HCT116 (cell line): ENCODE measurements around the gene PAX5.

Experiments used
- ATF3 ChIP-seq: IDR thresholded peaks from 2 replicates; pipeline ENCODE4 v1.6.1; 2012
- CBX3 ChIP-seq: IDR thresholded peaks from 2 replicates; pipeline ENCODE4 v1.6.1; 2012; ENCODE audit warnings: low read depth
- EZH2 ChIP-seq: fragments of 200-600 bp; sonication (generic); IDR thresholded peaks from 2 replicates; pipeline ENCODE4 v1.6.1; 2017; ENCODE audit warnings: antibody characterized with exemption, mixed run types
- EZH2phosphoT487 ChIP-seq: fragments of 200-600 bp; IDR thresholded peaks from 2 replicates; pipeline ENCODE4 v1.6.1; 2018; ENCODE audit warnings: antibody characterized with exemption, borderline replicate concordance
- FOSL1 ChIP-seq: IDR thresholded peaks from 2 replicates; pipeline ENCODE4 v1.6.1; 2012; ENCODE audit warnings: low read depth
- JUND ChIP-seq: IDR thresholded peaks from 2 replicates; pipeline ENCODE4 v1.6.1; 2012
- POLR2A ChIP-seq: IDR thresholded peaks from 2 replicates; pipeline ENCODE4 v1.7.0; 2011; ENCODE audit warnings: borderline replicate concordance; ENCODE audit not compliant: insufficient read depth, insufficient read length; ENCODE audit errors: extremely low read depth
- POLR2AphosphoS5 ChIP-seq: IDR thresholded peaks from 2 replicates; pipeline ENCODE4 v1.6.1; 2011; ENCODE audit warnings: mild to moderate bottlenecking, low read depth, low read length, moderate library complexity
- RAD21 ChIP-seq: IDR thresholded peaks from 2 replicates; pipeline ENCODE4 v1.6.1; 2012; ENCODE audit warnings: low read depth, mild to moderate bottlenecking
- SP1 ChIP-seq: IDR thresholded peaks from 2 replicates; pipeline ENCODE4 v1.6.1; 2012; ENCODE audit warnings: low read depth
- SRF ChIP-seq: IDR thresholded peaks from 2 replicates; pipeline ENCODE4 v1.6.1; 2012; ENCODE audit warnings: low read depth
- TCF7L2 ChIP-seq: IDR thresholded peaks from 2 replicates; pipeline ENCODE4 v1.7.0; 2011; ENCODE audit warnings: borderline replicate concordance, inconsistent platforms; ENCODE audit not compliant: insufficient read depth, insufficient read length; ENCODE audit errors: extremely low read depth
- TF ChIP-seq, protein P1 (sequence below), 3 experiments: fragments of 200-600 bp in 1 of 3; sonication (generic) in 1 of 3; IDR thresholded peaks in 2 of 3; conservative IDR thresholded peaks in 1 of 3; 2 replicates each; pipeline ENCODE4 v1.5.1; 2012 to 2017; ENCODE audit warnings: low read depth in 2 of 3, low read length in 2 of 3, antibody characterized with exemption in 1 of 3, borderline replicate concordance in 1 of 3, control low read depth in 1 of 3, mild to moderate bottlenecking in 1 of 3, mixed read lengths in 1 of 3, mixed run types in 1 of 3, moderate library complexity in 1 of 3; ENCODE audit not compliant: insufficient read depth in 1 of 3
- TF ChIP-seq, protein P2 (sequence below): IDR thresholded peaks from 2 replicates; pipeline ENCODE4 v1.6.1; 2012; ENCODE audit warnings: low read depth

DNA sequence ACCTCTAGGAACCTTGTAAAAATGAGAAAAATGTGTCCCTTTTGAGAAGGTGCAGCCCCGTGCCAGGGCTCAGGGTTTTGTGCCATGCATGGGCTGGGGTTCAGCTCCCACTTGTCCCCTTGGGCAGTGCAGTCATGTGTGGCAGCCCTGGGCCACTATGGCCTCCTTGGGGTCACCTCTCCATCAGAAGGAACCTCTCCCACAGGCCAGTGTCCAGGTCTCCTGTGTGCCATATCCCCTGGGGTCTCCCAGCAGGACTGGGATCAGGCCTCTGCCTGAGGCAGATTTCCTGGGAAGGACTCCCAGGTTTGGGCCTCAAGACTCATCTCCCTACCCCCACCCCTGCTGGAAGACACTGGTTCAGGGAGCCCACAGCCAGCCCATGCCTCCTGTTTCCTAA is 189.1 kb downstream of the PAX5 start:
- TF ChIP-seq EZH2 (no peak), JUND (no peak), TCF7L2 (no peak), POLR2A (no peak), CBX3 (no peak), ATF3 (no peak), SRF (no peak), SP1 (no peak), POLR2AphosphoS5 (no peak), RAD21 (no peak), FOSL1 (no peak), EZH2phosphoT487 (no peak)
- TF ChIP-seq, protein P1, sequence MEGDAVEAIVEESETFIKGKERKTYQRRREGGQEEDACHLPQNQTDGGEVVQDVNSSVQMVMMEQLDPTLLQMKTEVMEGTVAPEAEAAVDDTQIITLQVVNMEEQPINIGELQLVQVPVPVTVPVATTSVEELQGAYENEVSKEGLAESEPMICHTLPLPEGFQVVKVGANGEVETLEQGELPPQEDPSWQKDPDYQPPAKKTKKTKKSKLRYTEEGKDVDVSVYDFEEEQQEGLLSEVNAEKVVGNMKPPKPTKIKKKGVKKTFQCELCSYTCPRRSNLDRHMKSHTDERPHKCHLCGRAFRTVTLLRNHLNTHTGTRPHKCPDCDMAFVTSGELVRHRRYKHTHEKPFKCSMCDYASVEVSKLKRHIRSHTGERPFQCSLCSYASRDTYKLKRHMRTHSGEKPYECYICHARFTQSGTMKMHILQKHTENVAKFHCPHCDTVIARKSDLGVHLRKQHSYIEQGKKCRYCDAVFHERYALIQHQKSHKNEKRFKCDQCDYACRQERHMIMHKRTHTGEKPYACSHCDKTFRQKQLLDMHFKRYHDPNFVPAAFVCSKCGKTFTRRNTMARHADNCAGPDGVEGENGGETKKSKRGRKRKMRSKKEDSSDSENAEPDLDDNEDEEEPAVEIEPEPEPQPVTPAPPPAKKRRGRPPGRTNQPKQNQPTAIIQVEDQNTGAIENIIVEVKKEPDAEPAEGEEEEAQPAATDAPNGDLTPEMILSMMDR (IDR thresholded peaks at IDR 0.05 in 2 of 3, conservative IDR thresholded peaks at IDR 0.05 in 1 of 3; ENCODE audit: borderline replicate concordance in 1 of 3, insufficient read depth in 1 of 3, low read depth in 2 of 3, low read length in 2 of 3), result no peak
- TF ChIP-seq, protein P2, sequence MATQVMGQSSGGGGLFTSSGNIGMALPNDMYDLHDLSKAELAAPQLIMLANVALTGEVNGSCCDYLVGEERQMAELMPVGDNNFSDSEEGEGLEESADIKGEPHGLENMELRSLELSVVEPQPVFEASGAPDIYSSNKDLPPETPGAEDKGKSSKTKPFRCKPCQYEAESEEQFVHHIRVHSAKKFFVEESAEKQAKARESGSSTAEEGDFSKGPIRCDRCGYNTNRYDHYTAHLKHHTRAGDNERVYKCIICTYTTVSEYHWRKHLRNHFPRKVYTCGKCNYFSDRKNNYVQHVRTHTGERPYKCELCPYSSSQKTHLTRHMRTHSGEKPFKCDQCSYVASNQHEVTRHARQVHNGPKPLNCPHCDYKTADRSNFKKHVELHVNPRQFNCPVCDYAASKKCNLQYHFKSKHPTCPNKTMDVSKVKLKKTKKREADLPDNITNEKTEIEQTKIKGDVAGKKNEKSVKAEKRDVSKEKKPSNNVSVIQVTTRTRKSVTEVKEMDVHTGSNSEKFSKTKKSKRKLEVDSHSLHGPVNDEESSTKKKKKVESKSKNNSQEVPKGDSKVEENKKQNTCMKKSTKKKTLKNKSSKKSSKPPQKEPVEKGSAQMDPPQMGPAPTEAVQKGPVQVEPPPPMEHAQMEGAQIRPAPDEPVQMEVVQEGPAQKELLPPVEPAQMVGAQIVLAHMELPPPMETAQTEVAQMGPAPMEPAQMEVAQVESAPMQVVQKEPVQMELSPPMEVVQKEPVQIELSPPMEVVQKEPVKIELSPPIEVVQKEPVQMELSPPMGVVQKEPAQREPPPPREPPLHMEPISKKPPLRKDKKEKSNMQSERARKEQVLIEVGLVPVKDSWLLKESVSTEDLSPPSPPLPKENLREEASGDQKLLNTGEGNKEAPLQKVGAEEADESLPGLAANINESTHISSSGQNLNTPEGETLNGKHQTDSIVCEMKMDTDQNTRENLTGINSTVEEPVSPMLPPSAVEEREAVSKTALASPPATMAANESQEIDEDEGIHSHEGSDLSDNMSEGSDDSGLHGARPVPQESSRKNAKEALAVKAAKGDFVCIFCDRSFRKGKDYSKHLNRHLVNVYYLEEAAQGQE, result no peak
